A673 (cell line): ENCODE data around the gene ATG4C.

Experiments
- CTCF ChIP-seq: fragments of 300-800, 200-600 bp; sonication (generic); conservative IDR thresholded peaks from 2 replicates; pipeline ENCODE4 v1.5.1; 2017; ENCODE audit warnings: low read depth, mild to moderate bottlenecking, antibody characterized with exemption, low read length, moderate library complexity, mixed read lengths
- EZH2 ChIP-seq: fragments of 200-600 bp; sonication (generic); IDR thresholded peaks from 2 replicates; pipeline ENCODE4 v1.6.1; 2017; ENCODE audit warnings: borderline replicate concordance, low read depth, mild to moderate bottlenecking, mixed read lengths, antibody characterized with exemption, low read length; ENCODE audit not compliant: poor library complexity, severe bottlenecking

- no peak for TF ChIP-seq CTCF
- TF ChIP-seq EZH2: no peak
Observed at GRCh38 chr1:62905309-62905708, 121.4 kb downstream of the ATG4C start.
